Loucy (cell line): ENCODE results near the gene ZBTB1.

Experiments used
- H2AFZ ChIP-seq: fragments of 200-600 bp; sonication (generic); 2 replicates; pipeline ENCODE4 v1.6.0; 2016; ENCODE audit warnings: antibody characterized with exemption, mild to moderate bottlenecking, low read length, moderate library complexity
- H3F3A ChIP-seq: fragments of 200-600 bp; 2 replicates; pipeline ENCODE4 v1.6.0; 2016; ENCODE audit warnings: antibody characterized with exemption, low read depth, mild to moderate bottlenecking
- H3K27me3 ChIP-seq: fragments of 200-600 bp; sonication (generic); 2 replicates; pipeline ENCODE4 v1.6.1; 2014; ENCODE audit warnings: low read length, mild to moderate bottlenecking; ENCODE audit not compliant: insufficient read depth, poor library complexity, severe bottlenecking
- H3K36me3 ChIP-seq: fragments of 200-600 bp; sonication (generic); 2 replicates; pipeline ENCODE4 v1.6.1; 2016; ENCODE audit warnings: low read length; ENCODE audit not compliant: insufficient read depth
- H3K4me1 ChIP-seq: fragments of 200-600 bp; sonication (generic); 2 replicates; pipeline ENCODE4 v1.5.1; 2014; ENCODE audit warnings: low read length, mild to moderate bottlenecking; ENCODE audit not compliant: insufficient read depth, poor library complexity, severe bottlenecking
- H3K4me2 ChIP-seq: fragments of 200-600 bp; sonication (generic); 2 replicates; pipeline ENCODE4 v1.6.0; 2014; ENCODE audit warnings: antibody characterized with exemption, low read length, low read depth, mild to moderate bottlenecking; ENCODE audit not compliant: poor library complexity, severe bottlenecking
- H3K4me3 ChIP-seq: fragments of 200-600 bp; sonication (generic); 2 replicates; pipeline ENCODE4 v1.5.1; 2014; ENCODE audit warnings: low read length, mild to moderate bottlenecking, mixed read lengths; ENCODE audit not compliant: poor library complexity, severe bottlenecking
- H3K79me2 ChIP-seq: fragments of 200-600 bp; sonication (generic); 2 replicates; pipeline ENCODE4 v1.6.1; 2014; ENCODE audit warnings: low read length; ENCODE audit not compliant: insufficient read depth
- H3K9ac ChIP-seq: fragments of 200-600 bp; sonication (generic); 2 replicates; pipeline ENCODE4 v1.6.0; 2014; ENCODE audit warnings: mild to moderate bottlenecking, low read depth, low read length, moderate library complexity; ENCODE audit not compliant: poor library complexity, severe bottlenecking
- H3K9me2 ChIP-seq: fragments of 200-600 bp; sonication (generic); replicated peaks from 2 replicates; pipeline ENCODE4 v1.6.1; 2016; ENCODE audit warnings: low read depth, low read length, mixed read lengths
- H3K9me3 ChIP-seq: fragments of 200-600 bp; sonication (generic); 2 replicates; pipeline ENCODE4 v1.6.1; 2014; ENCODE audit warnings: mild to moderate bottlenecking, antibody characterized with exemption, low read length, low read depth; ENCODE audit not compliant: insufficient read depth
- H4K20me1 ChIP-seq: fragments of 200-600 bp; sonication (generic); 2 replicates; pipeline ENCODE4 v1.6.0; 2014; ENCODE audit warnings: antibody characterized with exemption, low read length, mild to moderate bottlenecking; ENCODE audit not compliant: insufficient read depth, poor library complexity, severe bottlenecking
- CTCF ChIP-seq: fragments of 200-600 bp; sonication (generic); conservative IDR thresholded peaks from 2 replicates; pipeline ENCODE4 v1.5.1; 2014; ENCODE audit warnings: mild to moderate bottlenecking, antibody characterized with exemption, low read length
- EZH2phosphoT487 ChIP-seq: fragments of 200-600 bp; IDR thresholded peaks from 2 replicates; pipeline ENCODE4 v1.6.1; 2018; ENCODE audit warnings: antibody characterized with exemption, mild to moderate bottlenecking, moderate library complexity, borderline replicate concordance

The ZBTB1 gene

GRCh38 chr14:64467566-64467965 is 37.0 kb upstream of the ZBTB1 start:
- Histone ChIP-seq H3K79me2 (peaks cover 20% of the 10 kb centered on the region; the same call in 1 of the 2 replicates), H3K27me3 (no peaks in the 10 kb centered on the region), H4K20me1 (peaks cover 14% of the 10 kb centered on the region), H3K4me3 (peak overlapping the region; percentile 86), H2AFZ (no peak overlapping the region), H3K9me3 (no peaks in the 10 kb centered on the region), H3K36me3 (no peaks in the 10 kb centered on the region), H3K4me2 (peak overlapping the region; percentile 96), H3F3A (peaks cover 6% of the 10 kb centered on the region; the same call in 1 of the 2 replicates), H3K9me2 (no peaks in the 10 kb centered on the region), H3K9ac (peak overlapping the region; percentile 12), H3K4me1 (peaks cover 38% of the 10 kb centered on the region)
- TF ChIP-seq CTCF (no peak), EZH2phosphoT487 (no peak)

- peak overlapping the region; percentile 96 for H3K4me2 ChIP-seq
- H3K4me1 ChIP-seq: peaks cover 38% of the 10 kb centered on the region
- no peak overlapping the region for H3K4me3 ChIP-seq
- TF ChIP-seq EZH2phosphoT487 (no peak), CTCF (no peak)
- no peaks in the 10 kb centered on the region for H3K9me3 ChIP-seq
- peaks cover 20% of the 10 kb centered on the region; the same call in 1 of the 2 replicates for H3K79me2 ChIP-seq
- peaks cover 6% of the 10 kb centered on the region; the same call in 1 of the 2 replicates for H3F3A ChIP-seq
- no peak overlapping the region for H2AFZ ChIP-seq
- H3K9me2 ChIP-seq: no peaks in the 10 kb centered on the region
- H3K9ac ChIP-seq: peak overlapping the region; percentile 12
- peaks cover 14% of the 10 kb centered on the region for H4K20me1 ChIP-seq
- H3K36me3 ChIP-seq: no peaks in the 10 kb centered on the region
- no peaks in the 10 kb centered on the region for H3K27me3 ChIP-seq
Measured at GRCh38 chr14:64468451-64468850, 36.1 kb upstream of the ZBTB1 start.

GRCh38 chr14:64474041-64474440 is 30.5 kb upstream of the ZBTB1 start:
- no peaks in the 10 kb centered on the region for H3K4me1 ChIP-seq
- H3K9ac ChIP-seq: no peak overlapping the region
- H3F3A ChIP-seq: peaks cover 3% of the 10 kb centered on the region; the same call in 1 of the 2 replicates
- TF ChIP-seq CTCF: no peak
- TF ChIP-seq EZH2phosphoT487: no peak
- H2AFZ ChIP-seq: no peak overlapping the region
- H3K79me2 ChIP-seq: no peaks in the 10 kb centered on the region
- no peak overlapping the region for H3K4me2 ChIP-seq
- H3K4me3 ChIP-seq: no peak overlapping the region
- H3K9me2 ChIP-seq: no peaks in the 10 kb centered on the region
- no peaks in the 10 kb centered on the region for H3K36me3 ChIP-seq
- H4K20me1 ChIP-seq: no peaks in the 10 kb centered on the region
- H3K27me3 ChIP-seq: no peaks in the 10 kb centered on the region
- no peaks in the 10 kb centered on the region for H3K9me3 ChIP-seq
